Lung microvascular endothelial cell (primary cell): ENCODE data around the gene UBE2E3. TPM values are rescaled to one million over a fixed set of nuclear protein-coding genes. Genes with fewer than 3 reads are reported as not detected.
"Not testable (repeated sequence)": the region's sequence is repeated elsewhere in the genome, so short reads cannot be mapped to it uniquely, and the experiment has no call there.

Source experiments
- DNase-seq, 2 donors: peaks; one replicate each; pipeline versions ENCODE4 v3.0.0 to v3.0.0-alpha.2; 2010; ENCODE audit warnings: low read depth in 2 of 2
- total RNA-seq: library from RNA; depleted of rRNA; stranded (reverse); fragments of >200 nt; gene quantifications from 2 replicates; pipeline ENCODE4 v1.2.1, GENCODE V29; 2014

UBE2E3 gene
- total RNA-seq, 1 donor from 2014 or later = 21.0 TPM

DNA sequence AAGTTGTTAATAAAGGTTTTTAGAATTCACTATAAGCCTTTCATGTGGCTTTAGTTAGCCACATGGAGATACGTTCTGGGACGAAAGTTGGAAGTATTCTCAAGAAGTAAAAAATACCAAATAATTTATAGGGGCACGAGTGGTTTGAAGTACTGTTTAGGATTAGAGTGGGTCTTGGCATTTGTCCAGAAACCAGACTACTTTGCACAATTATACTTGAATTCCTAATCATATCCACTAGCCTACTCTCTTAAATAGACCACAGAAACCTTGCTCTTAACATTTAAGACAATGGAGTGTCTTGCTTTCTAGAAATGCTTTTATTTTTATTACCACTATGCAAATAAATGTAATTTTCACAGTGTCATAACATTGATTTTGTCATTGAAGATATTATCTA lies 44.6 kb downstream of the UBE2E3 start:
- no peak for DNase-seq

- no peak for DNase-seq
These were observed 56.0 kb downstream of the UBE2E3 start for GRCh38 chr2:181036445-181036844.

DNA sequence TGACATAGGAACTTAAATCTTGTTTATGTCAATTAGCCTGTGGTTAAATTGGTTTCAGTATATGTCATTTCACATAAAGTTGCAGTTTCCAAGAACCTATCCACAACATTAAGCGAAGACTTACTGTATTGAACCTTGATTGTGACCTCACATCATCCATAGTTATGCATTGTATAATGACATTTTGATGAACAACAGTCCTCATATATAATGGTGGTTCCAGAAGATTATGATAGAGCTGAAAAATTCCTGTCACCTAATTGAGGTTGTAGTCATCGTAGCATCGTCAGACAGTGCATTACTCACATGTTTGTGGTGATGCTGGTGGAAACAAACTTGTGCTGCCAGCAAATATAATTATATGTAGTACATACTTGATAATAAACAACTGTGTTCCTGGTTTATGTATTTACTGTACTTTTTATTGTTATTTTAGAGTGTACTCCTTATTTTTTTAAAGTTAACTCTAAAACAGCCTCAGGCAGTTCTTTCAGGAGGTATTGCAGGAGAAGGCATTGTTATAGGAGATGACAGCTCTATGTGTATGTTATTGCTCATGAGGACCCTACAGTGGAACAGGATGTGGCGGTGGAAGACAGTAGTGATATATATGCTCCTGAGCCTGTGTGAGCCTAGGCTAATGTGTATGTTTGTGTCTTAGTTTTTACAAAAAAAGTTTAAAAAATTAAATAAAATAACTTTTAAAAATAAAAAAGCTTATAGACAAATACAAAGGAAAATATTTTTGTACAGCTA lies 56.6 kb downstream of the UBE2E3 start:
- DNase-seq = peak; percentile 7 to 57

DNA sequence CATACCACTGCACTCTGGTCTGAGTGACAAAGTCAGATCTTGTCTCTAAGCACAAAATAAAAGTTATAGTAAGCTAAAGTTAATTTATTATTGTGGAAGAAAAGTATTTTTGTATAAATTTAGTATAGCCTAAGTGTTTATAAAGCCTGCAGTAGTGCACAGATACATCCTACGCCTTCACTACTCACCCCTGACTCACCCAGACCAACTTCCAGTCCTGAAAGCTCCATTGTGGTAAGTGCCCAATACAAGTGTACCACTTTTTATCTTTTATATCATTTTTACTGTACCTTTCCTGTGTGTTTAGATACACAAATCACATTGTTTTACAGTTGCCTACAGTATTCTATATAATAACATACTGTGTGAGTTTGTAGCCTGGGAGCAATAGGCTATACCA lies 57.5 kb downstream of the UBE2E3 start:
- peak in 1 of 2 donors; percentile 64 for DNase-seq

GRCh38 chr2:181038796-181039195 lies 58.4 kb downstream of the UBE2E3 start:
- no peak for DNase-seq

GRCh38 chr2:181040839-181041238 lies 60.4 kb downstream of the UBE2E3 start:
- not testable (repeated sequence) for DNase-seq

GRCh38 chr2:181041661-181042060 lies 61.3 kb downstream of the UBE2E3 start:
- no peak for DNase-seq

DNA sequence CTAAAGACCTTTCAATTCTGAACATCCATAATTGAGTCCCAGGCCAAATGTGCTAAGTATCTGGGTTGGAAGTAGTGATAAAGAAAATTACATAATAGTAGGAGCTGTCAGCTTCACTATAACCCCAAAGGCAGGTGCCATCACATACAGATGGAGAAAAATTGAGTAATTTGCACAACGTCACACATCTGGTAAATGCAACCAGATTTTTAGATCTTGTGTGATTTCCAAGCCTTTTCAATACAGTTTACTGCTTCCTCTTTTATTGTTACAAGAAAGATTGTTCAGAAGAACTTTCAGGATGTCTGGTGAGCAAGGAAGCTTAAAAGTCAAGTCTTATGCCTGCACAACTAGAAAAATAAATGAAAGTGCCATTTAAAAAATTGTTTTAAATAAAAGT lies 62.3 kb downstream of the UBE2E3 start:
- DNase-seq = no peak

GRCh38 chr2:181046833-181047232 lies 66.4 kb downstream of the UBE2E3 start:
- DNase-seq = no peak

DNA sequence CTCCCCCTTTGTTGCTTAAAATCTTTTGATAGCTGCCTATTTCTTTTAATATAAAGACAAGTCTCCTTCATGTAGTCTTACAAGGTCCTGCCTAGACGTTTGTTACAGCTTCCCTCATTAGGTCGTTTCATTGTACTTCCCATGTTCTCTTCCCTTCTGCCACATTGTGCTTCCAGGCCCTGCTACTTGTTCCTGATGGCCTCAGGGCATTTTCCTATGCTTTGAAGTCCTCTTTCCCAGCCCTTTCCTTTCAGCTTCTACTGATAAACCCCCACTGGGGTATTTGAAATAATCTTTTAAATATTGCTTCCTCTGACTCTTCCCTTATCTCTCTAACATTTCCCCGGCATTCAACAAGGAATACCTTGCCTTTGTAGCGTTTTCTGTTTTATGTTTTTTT lies 67.4 kb downstream of the UBE2E3 start:
- DNase-seq = no peak

- DNase-seq = no peak
These were observed 71.6 kb downstream of the UBE2E3 start for GRCh38 chr2:181051861-181052522.

DNA sequence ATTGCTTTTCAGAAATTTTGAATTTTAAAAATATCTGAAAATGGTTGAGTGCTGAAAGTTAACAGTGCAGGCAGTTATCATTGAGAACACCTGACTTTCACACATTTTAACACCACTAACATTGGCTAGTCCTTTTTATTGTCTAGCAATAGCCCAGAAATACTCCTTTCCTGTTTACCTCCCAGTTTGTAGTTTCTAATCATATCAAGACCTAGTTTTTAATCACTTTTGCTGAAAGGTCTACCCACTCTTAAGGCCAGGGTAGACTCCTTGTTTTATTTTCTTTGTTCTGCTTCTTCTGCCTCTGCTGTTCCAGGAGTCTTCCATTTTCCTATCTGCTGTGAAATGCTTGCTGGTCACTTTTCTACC lies 72.1 kb downstream of the UBE2E3 start:
- DNase-seq = no peak

DNA sequence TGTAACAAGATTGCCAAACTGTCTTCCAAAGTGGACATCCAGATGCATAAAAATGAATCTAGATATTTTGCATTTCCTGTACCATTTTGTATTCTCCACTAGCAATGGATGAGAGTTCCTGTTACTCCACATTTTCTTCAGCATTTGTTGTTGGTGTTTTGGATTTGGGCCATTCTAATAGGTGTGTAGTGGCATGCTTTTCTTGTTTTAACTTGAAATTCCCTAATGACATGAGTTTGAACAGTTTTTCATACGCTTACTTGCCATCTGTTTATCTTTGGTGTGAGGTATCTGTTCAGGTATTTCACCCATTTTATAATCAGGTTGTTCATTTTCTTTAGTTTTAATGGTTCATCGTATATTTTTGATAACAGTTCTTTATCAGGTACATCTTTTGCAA lies 73.9 kb downstream of the UBE2E3 start:
- no peak for DNase-seq

DNA sequence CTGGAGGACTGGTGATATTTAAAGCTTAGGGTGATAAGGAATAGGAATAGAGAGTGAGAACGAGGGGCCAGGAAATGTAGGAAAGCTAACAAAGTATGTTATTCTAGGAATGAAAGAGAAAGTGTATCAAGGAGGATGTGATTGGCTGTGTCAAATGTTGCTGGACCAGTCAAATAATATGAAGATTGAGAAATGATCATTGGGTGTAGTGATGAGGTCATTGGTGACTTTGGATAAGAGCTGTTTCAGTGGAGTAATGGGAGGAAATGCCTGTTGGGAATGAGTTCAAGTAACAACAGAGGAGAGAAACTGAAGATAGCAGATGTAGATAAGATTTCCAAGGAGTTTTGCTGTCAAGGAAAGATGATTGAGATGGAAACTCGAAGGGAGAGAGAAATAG lies 74.4 kb downstream of the UBE2E3 start:
- DNase-seq = peak in 1 of 2 donors; percentile 60

DNA sequence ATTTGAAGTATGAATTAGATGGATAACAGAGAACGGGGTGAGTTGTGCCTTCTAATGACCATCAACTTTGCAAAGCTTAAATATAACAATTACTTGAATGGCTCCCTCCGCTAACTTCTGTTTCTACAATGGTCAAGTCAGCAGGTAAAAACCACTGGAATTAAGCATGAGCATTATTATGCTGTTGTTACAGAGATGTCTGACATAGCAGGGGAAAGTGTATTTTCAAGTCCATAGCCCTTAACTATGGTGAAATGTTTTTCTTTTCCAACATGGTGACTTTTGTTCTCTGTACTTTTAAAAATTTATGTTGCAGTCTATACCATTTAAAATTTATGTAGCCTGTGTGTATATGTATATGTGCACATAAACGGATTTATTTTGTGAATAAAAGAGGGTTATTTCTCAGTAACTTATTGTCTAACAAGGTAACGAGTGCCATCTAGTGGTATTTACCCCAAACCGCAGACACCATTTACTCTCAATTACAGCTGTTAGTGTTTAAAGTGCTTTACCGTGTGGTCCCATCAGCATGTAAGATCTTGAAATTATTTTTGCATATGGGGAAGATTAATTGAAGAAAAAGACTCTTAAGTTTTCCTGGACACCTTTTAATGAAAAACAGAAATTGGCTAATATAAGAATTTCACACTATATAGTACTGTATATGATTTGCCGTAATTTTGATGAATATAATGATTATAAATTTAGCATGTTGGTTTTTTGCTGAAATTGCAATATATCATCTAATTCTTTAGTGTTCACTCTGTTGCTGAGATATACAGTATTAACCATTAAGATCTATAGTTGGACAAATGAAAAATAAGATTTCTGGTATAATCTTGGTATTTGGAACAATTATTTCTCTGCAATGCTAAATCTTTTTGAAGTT lies 78.2 kb downstream of the UBE2E3 start:
- peak; percentile 63 to 67 for DNase-seq

DNA sequence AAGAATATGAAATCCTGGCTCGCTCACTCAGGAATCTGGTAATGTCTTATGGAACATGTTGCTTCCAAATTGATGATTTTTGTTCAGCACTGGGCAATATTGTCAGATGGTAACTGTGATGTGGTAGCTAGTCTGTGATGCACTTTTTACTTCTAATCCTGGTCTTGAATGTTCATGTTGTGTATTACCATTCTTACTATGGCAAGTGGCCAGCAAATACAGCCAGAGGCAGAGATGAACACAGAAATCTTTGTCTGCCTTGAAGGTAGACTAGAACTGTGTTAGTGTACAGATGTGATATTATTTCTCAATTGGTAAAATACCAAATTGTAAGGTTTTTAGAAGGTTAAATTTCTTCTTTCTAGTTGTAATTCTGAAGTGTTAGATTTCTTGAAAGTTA lies 83.3 kb downstream of the UBE2E3 start:
- no peak for DNase-seq

DNA sequence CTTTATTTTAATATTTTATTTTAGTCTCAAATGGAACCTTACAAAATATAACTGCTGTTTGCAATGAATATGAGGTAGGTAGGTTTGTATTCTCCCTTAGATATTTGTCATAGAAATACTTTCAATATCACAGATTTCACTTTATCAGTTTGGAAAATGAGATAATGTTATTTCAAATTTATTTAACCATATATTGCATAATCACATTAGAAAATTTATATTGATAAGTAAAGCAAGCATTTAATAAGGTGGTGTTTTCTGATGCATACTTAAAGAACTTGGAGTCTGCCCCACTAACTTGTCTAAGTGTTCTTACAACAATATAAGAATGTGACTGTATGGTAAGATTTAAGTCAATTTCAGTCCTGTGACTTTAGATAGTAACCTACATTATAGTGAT lies 85.1 kb downstream of the UBE2E3 start:
- DNase-seq = no peak

DNA sequence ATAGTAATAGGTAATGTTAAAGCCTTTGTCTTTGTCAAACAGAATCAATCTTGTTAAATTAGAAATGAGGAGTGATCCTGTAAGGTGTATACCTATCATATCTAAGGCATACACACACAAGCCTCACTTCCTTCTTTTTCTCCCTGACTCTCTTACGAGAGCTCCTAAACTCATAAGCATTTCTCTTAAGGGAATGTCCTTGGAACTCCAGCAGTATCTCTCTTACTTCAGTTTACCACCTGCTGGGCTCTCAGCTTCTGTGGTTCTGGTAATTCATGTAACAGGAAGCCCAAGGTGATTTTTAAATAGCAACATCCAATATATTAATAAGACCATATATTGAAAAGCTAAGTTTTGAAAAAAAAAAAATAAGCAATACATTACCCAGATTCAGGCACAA lies 85.9 kb downstream of the UBE2E3 start:
- no peak for DNase-seq

DNA sequence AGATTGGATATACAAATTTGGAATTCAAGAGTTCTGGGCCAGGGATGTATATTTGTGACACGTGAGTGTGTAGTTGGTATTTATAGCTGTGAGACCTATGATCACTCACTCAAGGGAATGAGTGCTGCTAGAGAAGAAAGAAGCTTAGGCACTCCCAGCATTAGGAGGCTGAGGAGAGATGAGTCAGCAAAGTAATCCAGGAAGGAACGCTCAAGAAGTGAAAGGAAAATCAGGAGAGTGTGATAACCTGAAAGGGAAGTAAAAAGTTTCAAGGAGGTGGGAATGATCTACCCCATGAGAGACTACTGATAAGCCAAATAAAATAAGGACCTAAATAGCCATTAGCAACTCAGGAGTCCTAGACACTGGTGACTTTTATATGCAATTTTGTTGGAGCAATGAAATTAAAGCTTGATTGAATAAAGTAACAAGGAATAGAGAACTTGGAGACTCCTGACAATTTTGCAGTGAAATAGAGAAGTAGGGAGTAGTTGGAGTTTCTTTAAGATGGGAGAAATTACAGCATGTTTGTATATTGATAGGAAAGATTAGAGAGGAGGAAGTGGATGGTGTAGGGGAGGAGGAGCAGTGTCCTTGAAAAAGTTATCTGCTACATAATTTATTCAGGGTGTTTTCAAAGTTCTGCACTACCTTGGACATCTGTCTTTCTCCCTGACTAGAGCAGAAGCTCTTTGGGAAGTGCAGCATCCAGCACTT lies 89.9 kb downstream of the UBE2E3 start:
- DNase-seq = peak in 1 of 2 donors; percentile 77

DNA sequence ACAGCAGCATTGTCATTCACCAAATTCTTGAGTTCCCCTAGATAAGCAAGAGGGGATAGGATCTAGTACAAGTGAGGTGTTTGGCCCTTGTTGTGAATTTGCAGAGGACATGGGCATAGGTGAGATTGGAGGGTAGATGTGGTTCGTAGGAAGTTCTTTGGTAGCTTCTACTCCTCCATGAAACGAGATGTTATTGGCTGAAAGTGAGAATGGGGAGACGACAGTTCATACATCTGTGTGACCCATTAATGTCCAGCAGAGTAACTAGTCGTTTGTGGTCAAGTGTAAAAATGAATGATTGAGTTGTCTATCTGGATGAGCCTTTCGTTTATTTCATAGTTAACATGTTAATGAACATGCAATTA lies 90.4 kb downstream of the UBE2E3 start:
- no peak for DNase-seq

DNA sequence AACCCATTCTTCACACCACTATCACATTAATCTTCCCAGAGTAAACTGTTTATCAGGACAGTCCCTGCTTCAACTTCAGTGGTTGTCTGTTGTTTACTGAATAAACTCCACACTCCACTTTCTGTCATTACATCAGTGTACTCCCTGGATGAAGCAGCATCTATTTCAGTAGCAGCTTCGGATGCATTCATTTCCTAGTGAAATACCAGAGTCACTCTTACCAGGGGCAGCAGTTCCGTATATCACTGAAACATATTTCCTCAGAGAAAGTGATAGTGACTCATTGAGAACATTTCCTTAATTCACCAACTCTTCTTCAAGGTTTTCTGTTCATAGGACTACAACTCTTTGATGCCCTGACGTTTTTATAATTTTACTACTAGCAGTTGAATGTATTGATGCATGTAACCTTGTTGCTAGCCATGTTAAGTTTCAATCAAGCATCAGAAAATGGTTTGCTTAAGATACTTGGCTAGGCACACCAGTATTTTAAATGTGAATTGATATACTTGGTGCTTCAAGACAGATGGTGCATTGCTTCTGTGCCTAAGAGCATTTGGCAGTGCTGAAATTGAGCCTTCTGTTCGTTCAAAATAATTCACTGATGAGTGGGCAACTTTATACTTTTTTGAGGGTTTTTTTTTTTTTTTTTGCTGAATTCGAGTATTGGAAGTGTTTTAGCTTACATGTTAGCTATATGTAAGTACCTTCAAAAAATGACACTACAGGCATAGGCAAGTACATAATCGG lies 92.3 kb downstream of the UBE2E3 start:
- peak in 1 of 2 donors; percentile 90 for DNase-seq
